Nephron (organoid): ENCODE data around the gene P3H1.
"Not testable (repeated sequence)": the region's sequence is repeated elsewhere in the genome, so short reads cannot be mapped to it uniquely, and the experiment has no call there.

ENCODE experiments used
- H3K27ac Mint-ChIP-seq, 3 experiments: 2 replicates each; pipeline ENCODE4 v1.8.0; 2020; ENCODE audit warnings: mixed read lengths in 3 of 3, mild to moderate bottlenecking in 2 of 3, moderate library complexity in 1 of 3
- H3K27me3 Mint-ChIP-seq: 2 replicates; pipeline ENCODE4 v1.8.0; 2021; ENCODE audit warnings: low read depth, mild to moderate bottlenecking, moderate library complexity, mixed read lengths
- H3K36me3 Mint-ChIP-seq: 2 replicates; pipeline ENCODE4 v1.8.0; 2020; ENCODE audit warnings: low read depth, mixed read lengths
- H3K4me1 Mint-ChIP-seq: 2 replicates; pipeline ENCODE4 v1.8.0; 2020; ENCODE audit warnings: mixed read lengths
- H3K4me3 Mint-ChIP-seq, 3 experiments: 2 replicates each; pipeline ENCODE4 v1.8.0; 2020; ENCODE audit warnings: mild to moderate bottlenecking in 3 of 3, mixed read lengths in 3 of 3, moderate library complexity in 2 of 3
- H3K9me3 Mint-ChIP-seq: 2 replicates; pipeline ENCODE4 v1.8.0; 2020; ENCODE audit warnings: mixed read lengths
- TF ChIP-seq, protein P1 (sequence below), 3 experiments: fragments of 200-600 bp; sonication (generic); IDR thresholded peaks; one replicate each; pipeline ENCODE4 v1.5.0; 2021; ENCODE audit warnings: antibody characterized with exemption in 3 of 3; ENCODE audit not compliant: unreplicated experiment in 3 of 3

The P3H1 gene

DNA sequence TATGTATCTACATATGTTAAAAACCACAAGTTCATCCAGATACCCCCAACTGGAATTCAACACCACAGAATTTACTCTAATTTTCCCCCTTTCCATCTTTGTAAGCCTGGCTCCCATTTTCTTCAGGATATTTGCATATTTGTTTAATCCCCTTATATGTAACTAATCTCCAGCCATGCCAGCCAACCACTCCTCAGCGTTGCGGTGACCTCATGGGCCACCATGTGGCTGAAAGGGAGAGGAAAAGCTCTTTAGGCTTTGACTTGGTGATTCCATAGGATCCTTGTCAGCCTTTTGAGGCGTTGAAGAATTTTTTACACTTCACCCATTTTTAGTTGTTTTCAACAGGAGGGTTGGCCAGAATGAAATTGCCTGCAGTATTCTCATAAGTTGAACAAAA lies 36.8 kb downstream of the P3H1 start:
- no peak overlapping the region for H3K4me3 Mint-ChIP-seq

DNA sequence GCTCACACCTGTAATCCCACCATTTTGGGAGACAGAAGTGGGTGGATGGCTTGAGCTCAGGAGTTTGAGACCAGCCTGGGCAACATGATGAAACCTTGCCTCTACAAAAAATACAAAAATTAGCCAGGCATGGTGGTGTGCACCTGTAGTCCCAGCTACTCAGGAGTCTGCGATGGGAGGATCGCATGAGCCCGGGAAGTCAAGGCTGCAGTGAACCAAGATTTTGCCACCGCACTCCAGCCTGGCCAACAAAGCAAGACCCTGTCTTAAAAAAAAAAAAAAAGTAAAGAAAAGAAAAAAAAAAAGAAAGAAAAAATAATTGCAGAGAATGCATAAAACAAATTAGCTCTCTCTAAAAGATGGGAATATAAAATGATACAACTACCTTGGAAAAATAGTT lies 41.0 kb downstream of the P3H1 start:
- H3K36me3 Mint-ChIP-seq, H3K4me1 Mint-ChIP-seq, H3K9me3 Mint-ChIP-seq, H3K27ac Mint-ChIP-seq, H3K27me3 Mint-ChIP-seq, H3K4me3 Mint-ChIP-seq: not testable (repeated sequence)

More for the DNA sequence above, 36.8 kb downstream of the P3H1 start:
- no peaks in the 10 kb centered on the region for H3K9me3 Mint-ChIP-seq
- no peak overlapping the region for H3K27ac Mint-ChIP-seq
- H3K4me1 Mint-ChIP-seq = no peaks in the 10 kb centered on the region
- peaks cover 3% of the 10 kb centered on the region for H3K27me3 Mint-ChIP-seq
- TF ChIP-seq, protein P1, sequence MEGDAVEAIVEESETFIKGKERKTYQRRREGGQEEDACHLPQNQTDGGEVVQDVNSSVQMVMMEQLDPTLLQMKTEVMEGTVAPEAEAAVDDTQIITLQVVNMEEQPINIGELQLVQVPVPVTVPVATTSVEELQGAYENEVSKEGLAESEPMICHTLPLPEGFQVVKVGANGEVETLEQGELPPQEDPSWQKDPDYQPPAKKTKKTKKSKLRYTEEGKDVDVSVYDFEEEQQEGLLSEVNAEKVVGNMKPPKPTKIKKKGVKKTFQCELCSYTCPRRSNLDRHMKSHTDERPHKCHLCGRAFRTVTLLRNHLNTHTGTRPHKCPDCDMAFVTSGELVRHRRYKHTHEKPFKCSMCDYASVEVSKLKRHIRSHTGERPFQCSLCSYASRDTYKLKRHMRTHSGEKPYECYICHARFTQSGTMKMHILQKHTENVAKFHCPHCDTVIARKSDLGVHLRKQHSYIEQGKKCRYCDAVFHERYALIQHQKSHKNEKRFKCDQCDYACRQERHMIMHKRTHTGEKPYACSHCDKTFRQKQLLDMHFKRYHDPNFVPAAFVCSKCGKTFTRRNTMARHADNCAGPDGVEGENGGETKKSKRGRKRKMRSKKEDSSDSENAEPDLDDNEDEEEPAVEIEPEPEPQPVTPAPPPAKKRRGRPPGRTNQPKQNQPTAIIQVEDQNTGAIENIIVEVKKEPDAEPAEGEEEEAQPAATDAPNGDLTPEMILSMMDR (IDR thresholded peaks at IDR 0.05; ENCODE audit: unreplicated experiment in 3 of 3) = no peak
- no peaks in the 10 kb centered on the region for H3K36me3 Mint-ChIP-seq

DNA sequence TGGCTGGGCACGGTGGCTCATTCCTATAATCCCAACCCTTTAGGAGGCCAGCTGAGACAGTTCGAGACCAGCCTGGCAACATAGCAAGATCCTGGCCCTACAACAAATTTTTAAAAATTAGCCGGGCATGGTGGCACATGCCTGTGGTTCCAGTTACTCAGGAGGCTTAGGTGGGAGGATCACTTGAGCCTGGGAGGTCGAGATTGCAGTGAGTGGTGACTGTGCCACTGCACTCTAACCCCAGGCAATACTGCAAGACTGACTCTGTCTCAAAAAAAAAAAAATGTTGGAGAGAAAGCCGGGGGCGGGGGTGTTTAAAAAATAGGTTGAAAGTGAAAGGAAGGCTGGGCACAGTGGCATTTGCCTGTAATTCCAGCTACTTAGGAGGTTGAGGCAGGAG lies 43.3 kb downstream of the P3H1 start:
- Mint-ChIP-seq H3K27ac (no peak overlapping the region), H3K4me3 (no peak overlapping the region), H3K9me3 (peaks cover 6% of the 10 kb centered on the region), H3K36me3 (peaks cover 13% of the 10 kb centered on the region), H3K4me1 (no peaks in the 10 kb centered on the region), H3K27me3 (peaks cover 4% of the 10 kb centered on the region)
- TF ChIP-seq, protein P1 (IDR thresholded peaks at IDR 0.05; ENCODE audit: unreplicated experiment in 3 of 3) = no peak

DNA sequence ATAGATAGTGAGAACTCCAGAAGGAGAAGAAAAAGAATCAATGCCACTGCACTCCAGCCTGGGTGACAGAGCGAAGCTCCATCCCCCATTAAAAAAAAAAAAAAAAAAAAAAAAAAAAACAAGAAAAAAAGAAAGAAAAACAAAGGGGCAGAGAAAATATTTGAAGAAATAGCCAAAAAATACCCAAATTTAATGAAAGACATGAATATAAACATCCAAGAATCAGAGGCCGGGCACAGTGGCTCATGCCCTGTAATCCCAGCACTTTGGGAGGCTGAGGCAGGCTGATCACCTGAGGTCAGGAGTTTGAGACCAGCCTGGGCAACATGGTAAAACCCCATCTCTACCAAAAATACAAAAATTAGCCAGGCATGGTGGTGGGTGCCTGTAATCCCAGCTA lies 44.4 kb downstream of the P3H1 start:
- H3K27me3 Mint-ChIP-seq, H3K4me1 Mint-ChIP-seq, H3K27ac Mint-ChIP-seq, H3K4me3 Mint-ChIP-seq, H3K9me3 Mint-ChIP-seq: not testable (repeated sequence)
- peaks cover 22% of the 10 kb centered on the region for H3K36me3 Mint-ChIP-seq

DNA sequence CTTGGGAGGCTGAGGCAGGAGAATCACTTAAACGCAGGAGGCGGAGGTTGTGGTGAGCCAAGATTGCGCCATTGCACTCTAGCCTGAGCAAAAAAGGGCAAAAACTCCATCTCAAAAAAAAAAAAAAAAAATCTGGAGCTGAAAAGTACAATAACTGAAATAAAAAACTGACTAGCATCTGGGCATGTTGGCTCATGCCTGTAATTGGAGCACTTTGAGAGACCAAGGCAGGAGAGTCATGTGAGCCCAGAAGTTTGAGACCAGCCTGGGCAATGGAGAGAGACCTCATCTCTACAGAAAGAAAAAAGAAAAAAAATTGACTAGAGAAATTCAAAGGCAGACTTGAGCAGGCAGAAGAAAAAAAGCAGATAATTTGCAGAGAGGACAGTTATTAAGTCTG lies 44.9 kb downstream of the P3H1 start:
- Mint-ChIP-seq H3K36me3 (peaks cover 27% of the 10 kb centered on the region), H3K27me3 (peaks cover 4% of the 10 kb centered on the region)

DNA sequence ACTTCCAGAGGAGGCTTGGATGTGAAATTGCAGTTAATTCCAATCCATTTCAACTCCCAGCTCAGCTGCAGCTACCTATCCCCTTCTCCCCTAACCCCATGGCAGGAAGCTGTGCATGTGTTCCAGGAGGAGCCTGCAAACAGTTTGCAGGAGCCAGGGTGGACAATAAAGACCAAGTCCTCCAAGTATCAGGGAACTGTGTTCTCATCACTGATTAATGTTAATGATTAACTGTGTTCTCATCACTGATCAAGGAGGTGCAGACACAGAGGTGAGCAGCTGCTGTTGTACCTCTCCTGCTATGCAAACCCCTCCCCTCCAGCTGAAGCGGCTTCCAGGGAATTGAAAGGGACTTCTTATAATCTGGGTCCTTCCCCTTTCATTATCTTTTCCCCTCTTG lies 46.0 kb downstream of the P3H1 start:
- H3K9me3 Mint-ChIP-seq = peaks cover 6% of the 10 kb centered on the region
- H3K27ac Mint-ChIP-seq = peak overlapping the region; percentile 79 to 92 (median 90)
- peaks cover 34% of the 10 kb centered on the region for H3K36me3 Mint-ChIP-seq
- TF ChIP-seq, protein P1 (IDR thresholded peaks at IDR 0.05; ENCODE audit: unreplicated experiment in 3 of 3) = no peak
- no peak overlapping the region for H3K4me3 Mint-ChIP-seq
- peaks cover 4% of the 10 kb centered on the region for H3K27me3 Mint-ChIP-seq
- no peaks in the 10 kb centered on the region for H3K4me1 Mint-ChIP-seq

More for the DNA sequence above, 44.9 kb downstream of the P3H1 start:
- peaks cover 6% of the 10 kb centered on the region for H3K9me3 Mint-ChIP-seq
- H3K4me1 Mint-ChIP-seq = no peaks in the 10 kb centered on the region
- no peak overlapping the region for H3K27ac Mint-ChIP-seq
- TF ChIP-seq, protein P1 (IDR thresholded peaks at IDR 0.05; ENCODE audit: unreplicated experiment in 3 of 3) = no peak
- no peak overlapping the region for H3K4me3 Mint-ChIP-seq

DNA sequence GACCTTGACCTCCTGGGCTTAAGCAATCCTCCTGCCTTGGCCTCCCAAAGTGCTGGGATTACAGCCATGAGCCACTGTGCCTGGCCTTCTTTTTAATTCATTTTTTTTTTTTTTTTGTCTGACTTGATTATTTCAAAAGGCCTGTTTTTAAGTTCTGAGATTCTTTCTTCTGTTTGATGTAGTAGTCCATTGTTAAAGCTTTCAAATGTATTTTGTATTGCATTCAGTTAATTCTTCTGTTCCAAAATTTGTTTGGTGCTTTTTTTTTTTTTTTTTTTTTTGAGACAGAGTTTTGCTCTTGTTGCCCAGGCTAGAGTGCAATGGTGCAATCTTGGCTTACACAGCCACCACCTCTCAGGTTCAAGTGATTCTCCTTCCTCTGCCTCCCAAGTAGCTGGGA lies 52.4 kb downstream of the P3H1 start:
- H3K9me3 Mint-ChIP-seq = peaks cover 33% of the 10 kb centered on the region
- not testable (repeated sequence) for H3K4me1 Mint-ChIP-seq, H3K27me3 Mint-ChIP-seq, H3K4me3 Mint-ChIP-seq, H3K27ac Mint-ChIP-seq
- H3K36me3 Mint-ChIP-seq = peaks cover 89% of the 10 kb centered on the region

DNA sequence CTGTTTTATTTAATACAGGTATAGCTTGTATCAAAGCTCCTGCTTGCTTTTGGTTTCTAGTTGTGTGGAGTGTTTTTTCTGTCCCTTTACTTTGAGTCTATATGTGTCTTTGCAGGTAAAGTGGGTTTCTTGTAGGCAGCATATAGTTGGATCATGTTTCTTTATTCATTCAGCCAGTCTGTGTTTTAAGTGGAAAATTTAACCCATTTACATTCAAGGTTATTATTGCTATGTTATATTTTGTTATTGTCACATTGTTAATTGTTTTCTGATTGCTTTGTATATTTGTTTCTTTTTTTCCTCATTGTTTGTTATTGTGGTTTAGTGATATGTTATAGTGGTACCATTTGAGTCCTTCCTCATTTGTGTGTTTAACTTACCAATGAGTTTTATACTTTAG lies 53.5 kb downstream of the P3H1 start:
- TF ChIP-seq, protein P1 (IDR thresholded peaks at IDR 0.05; ENCODE audit: unreplicated experiment in 3 of 3) = no peak
- Mint-ChIP-seq H3K36me3 (peaks cover 91% of the 10 kb centered on the region), H3K9me3 (peaks cover 37% of the 10 kb centered on the region), H3K27me3 (no peaks in the 10 kb centered on the region), H3K27ac (no peak overlapping the region), H3K4me1 (no peaks in the 10 kb centered on the region), H3K4me3 (no peak overlapping the region)

DNA sequence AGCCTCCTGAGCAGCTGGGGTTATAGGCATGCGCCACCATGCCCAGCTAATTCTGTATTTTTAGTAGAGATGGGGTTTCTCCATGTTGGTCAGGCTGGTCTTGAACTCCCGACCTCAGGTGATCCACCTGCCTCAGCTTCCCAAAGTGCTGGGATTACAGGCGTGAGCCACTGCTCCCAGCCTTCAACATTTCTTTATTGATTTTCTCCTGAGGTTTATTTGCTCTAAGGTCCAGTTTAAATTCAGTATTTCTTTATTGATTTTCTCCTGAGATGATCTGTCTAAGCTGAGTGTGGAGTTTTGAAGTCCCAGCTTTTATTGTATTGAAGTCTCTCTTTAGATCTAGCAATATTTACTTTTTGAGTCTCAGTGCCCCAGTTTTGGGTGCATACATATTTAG lies 54.0 kb downstream of the P3H1 start:
- not testable (repeated sequence) for H3K27me3 Mint-ChIP-seq, H3K4me3 Mint-ChIP-seq, H3K4me1 Mint-ChIP-seq, H3K27ac Mint-ChIP-seq
- peaks cover 92% of the 10 kb centered on the region for H3K36me3 Mint-ChIP-seq
- peaks cover 42% of the 10 kb centered on the region for H3K9me3 Mint-ChIP-seq
